B cell (primary cell): Measurements from ENCODE around the gene ANP32A.

Experiments used
- CTCF ChIP-seq: fragments of 200-600 bp; IDR thresholded peaks from one replicate; pipeline ENCODE4 v1.8.0; 2022; ENCODE audit warnings: antibody characterized with exemption, mild to moderate bottlenecking
- EZH2 ChIP-seq: IDR thresholded peaks from 2 replicates; pipeline ENCODE4 v1.6.1; 2012; ENCODE audit warnings: borderline replicate concordance, low read depth, mild to moderate bottlenecking, moderate library complexity, low read length; ENCODE audit not compliant: insufficient read depth, poor library complexity, severe bottlenecking

DNA sequence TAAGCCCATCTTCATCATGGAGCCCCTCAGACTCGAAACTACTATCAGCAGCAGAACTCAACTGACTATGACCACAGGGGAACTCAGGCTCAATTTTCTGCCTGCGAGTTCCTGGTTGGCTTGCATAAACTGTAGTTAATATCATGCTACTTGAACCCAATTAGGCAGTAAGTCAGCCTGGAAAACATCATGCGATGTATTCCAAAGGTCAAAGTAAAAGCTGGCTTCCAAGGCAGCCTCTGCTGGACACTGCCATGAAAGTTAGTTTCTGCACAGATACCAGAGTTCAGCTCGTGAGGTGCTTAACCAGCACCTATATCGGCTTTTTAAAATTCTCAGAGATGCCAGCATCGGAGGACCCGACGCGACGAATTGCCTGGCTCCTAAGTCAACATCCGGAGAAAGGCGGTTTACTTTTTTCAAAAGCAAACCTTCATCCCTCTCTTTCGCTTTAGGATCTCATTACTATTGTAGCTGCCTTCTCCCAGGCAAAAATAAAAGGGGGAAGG, 3.8 kb downstream of the ANP32A start:
- TF ChIP-seq CTCF (no peak), EZH2 (no peak)
